Type B pancreatic cell (in vitro differentiated cells): ENCODE results near the gene FNDC1. TPM values are rescaled to one million over a fixed set of nuclear protein-coding genes. Genes with fewer than 3 reads are reported as not detected.
A peak's percentile ranks its signal among the peaks of the same experiment; 100 is the strongest.

Experiments used
- DNase-seq: peaks from one replicate; pipeline ENCODE4 v3.0.0; 2021; ENCODE audit warnings: mixed read lengths; ENCODE audit not compliant: unreplicated experiment; ENCODE audit errors: extremely low spot score
- H3K27ac Mint-ChIP-seq: 2 replicates; pipeline ENCODE4 v1.8.0; 2021; ENCODE audit warnings: mild to moderate bottlenecking, mixed read lengths
- H3K27me3 Mint-ChIP-seq: 2 replicates; pipeline ENCODE4 v1.8.0; 2021; ENCODE audit warnings: mixed read lengths
- H3K36me3 Mint-ChIP-seq: 2 replicates; pipeline ENCODE4 v1.8.0; 2021; ENCODE audit warnings: mixed read lengths
- H3K4me1 Mint-ChIP-seq: one replicate; pipeline ENCODE4 v1.8.0; 2021; ENCODE audit warnings: mixed read lengths; ENCODE audit not compliant: unreplicated experiment
- H3K4me3 Mint-ChIP-seq: 2 replicates; pipeline ENCODE4 v1.8.0; 2021; ENCODE audit warnings: mild to moderate bottlenecking, mixed read lengths
- H3K9me3 Mint-ChIP-seq: 2 replicates; pipeline ENCODE4 v1.8.0; 2021; ENCODE audit warnings: mixed read lengths
- total RNA-seq: library from RNA; stranded (reverse); gene quantifications from 2 replicates; pipeline ENCODE4 v1.2.1, GENCODE V29; 2021; ENCODE audit warnings: low replicate concordance
- TF ChIP-seq, protein P1 (sequence below): fragments of 200-600 bp; sonication (generic); conservative IDR thresholded peaks from 2 replicates; pipeline ENCODE4 v1.5.0; 2021; ENCODE audit warnings: antibody characterized with exemption, mild to moderate bottlenecking

Gene FNDC1
- total RNA-seq, 1 donor from 2014 or later: 1.7 TPM

DNA sequence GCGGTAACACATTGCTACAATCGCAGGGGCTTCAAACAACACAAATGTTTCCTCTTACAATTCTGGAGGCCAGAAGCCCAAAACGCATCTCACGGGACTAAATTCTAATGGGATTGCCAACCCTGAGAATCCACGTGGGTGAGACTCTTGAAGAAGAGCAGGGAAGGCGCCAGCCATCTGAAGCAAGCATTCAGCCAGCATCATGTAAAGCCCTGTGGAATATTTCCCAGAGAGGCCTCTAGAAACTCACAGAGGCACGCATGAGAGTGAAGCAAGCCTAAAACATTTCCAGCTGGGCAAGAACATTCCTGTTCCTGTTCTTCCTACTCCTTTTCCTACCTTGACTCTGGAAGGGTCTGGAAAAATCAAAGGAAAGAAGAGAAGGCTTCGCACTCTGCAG, 19.6 kb upstream of the FNDC1 start:
- TF ChIP-seq, protein P1, sequence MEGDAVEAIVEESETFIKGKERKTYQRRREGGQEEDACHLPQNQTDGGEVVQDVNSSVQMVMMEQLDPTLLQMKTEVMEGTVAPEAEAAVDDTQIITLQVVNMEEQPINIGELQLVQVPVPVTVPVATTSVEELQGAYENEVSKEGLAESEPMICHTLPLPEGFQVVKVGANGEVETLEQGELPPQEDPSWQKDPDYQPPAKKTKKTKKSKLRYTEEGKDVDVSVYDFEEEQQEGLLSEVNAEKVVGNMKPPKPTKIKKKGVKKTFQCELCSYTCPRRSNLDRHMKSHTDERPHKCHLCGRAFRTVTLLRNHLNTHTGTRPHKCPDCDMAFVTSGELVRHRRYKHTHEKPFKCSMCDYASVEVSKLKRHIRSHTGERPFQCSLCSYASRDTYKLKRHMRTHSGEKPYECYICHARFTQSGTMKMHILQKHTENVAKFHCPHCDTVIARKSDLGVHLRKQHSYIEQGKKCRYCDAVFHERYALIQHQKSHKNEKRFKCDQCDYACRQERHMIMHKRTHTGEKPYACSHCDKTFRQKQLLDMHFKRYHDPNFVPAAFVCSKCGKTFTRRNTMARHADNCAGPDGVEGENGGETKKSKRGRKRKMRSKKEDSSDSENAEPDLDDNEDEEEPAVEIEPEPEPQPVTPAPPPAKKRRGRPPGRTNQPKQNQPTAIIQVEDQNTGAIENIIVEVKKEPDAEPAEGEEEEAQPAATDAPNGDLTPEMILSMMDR: no peak
- H3K9me3 Mint-ChIP-seq: no peaks in the 10 kb centered on the region
- no peaks in the 10 kb centered on the region for H3K4me1 Mint-ChIP-seq
- DNase-seq: no peak
- H3K27ac Mint-ChIP-seq: no peak overlapping the region
- H3K4me3 Mint-ChIP-seq: no peak overlapping the region
- peaks cover 28% of the 10 kb centered on the region for H3K27me3 Mint-ChIP-seq
- no peaks in the 10 kb centered on the region for H3K36me3 Mint-ChIP-seq

DNA sequence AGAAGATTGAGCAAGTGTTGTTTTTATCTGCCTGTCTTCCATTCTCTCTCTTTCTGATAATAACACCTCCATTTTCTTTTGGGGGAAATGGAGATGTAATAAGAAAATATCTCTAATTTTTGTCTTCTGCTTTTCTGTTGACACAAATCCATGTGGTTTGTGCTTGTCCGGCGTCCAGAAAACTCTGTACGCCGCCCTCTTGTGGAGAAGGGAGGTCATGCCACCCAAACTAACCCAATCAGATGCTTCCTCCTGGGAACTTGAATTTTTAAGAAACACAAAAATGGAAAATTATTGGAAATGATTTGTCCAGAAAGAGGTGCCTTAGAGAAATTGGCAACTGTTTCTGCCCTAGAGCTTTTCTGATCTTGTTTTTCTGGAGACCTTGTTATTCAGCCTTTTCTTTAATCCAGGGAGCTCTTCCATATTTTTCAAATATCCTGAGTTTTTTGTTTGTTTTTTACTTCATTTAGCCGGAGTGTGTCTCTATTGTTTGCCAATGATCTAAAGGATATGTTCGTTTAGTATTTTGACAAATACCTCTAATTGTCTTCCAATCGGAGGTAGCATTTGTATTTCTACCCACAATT, 17.8 kb upstream of the FNDC1 start:
- Mint-ChIP-seq H3K27ac (no peak overlapping the region), H3K4me3 (no peak overlapping the region), H3K9me3 (peaks cover 4% of the 10 kb centered on the region), H3K36me3 (no peaks in the 10 kb centered on the region), H3K4me1 (no peaks in the 10 kb centered on the region), H3K27me3 (peaks cover 28% of the 10 kb centered on the region)
- TF ChIP-seq, protein P1: peak; percentile 91
- DNase-seq: no peak

DNA sequence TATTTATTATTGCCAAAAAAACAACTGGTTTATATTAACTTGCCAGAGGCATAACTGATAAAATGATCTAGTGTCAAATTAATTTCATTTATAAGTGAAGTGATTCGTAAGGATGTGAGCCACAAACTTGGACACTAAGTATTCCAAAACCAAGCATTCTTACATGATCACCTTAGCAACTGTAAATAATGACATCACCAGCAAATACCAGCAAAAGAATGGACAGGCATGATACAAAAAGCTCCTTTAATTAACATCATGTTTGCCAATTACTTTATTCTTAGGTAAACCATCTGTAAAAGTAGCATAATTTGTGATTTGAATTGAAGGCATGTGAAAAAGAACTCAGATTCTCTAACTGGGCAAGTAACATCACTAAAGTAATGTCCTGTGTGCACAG, 17.2 kb upstream of the FNDC1 start:
- DNase-seq: no peak
- Mint-ChIP-seq H3K36me3 (no peaks in the 10 kb centered on the region), H3K27me3 (peaks cover 24% of the 10 kb centered on the region), H3K4me1 (no peaks in the 10 kb centered on the region), H3K9me3 (peaks cover 6% of the 10 kb centered on the region), H3K4me3 (no peak overlapping the region), H3K27ac (no peak overlapping the region)
- TF ChIP-seq, protein P1: no peak

DNA sequence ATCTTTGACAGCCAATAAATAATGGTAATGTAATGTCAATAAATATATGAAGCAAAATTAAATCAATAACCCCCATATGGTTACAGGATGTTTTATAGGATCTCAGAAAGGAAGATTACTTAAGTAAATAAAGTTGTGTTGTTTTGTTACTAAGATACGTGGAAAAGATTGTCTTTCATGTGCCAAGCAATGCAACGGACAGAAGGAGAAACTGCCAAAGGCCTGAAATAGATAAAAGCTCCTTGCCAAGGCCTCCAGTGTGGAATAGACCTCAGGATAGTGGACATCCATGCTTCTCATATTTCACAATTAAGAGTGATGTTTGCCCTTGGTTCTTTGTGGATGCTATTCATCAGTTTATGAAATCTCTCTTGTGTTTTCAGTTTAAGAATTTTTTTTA, 16.4 kb upstream of the FNDC1 start:
- Mint-ChIP-seq H3K9me3 (peaks cover 10% of the 10 kb centered on the region), H3K4me1 (no peaks in the 10 kb centered on the region), H3K27me3 (peaks cover 26% of the 10 kb centered on the region), H3K36me3 (no peaks in the 10 kb centered on the region), H3K27ac (no peak overlapping the region), H3K4me3 (no peak overlapping the region)
- DNase-seq: no peak
- TF ChIP-seq, protein P1: no peak

DNA sequence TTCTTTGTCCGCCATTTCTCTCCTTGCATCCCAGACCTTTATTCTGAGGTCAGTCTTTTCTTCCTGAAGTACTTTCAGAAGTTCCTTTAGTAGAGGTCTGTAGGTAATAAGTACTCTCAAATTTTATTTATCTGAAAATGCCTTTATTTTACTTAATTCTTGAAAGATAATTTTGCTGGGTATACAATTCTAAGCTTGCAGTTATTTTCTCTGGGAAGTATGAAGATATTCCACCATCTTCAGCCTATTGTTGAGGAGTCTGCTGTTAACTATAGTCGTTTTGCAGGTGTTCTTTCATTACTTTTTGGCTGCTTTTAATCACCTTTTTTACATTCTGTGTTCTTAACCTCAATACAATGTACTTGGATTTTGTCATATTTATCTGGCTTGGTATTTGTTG, 13.5 kb upstream of the FNDC1 start:
- Mint-ChIP-seq H3K27ac (no peak overlapping the region), H3K9me3 (peaks cover 10% of the 10 kb centered on the region), H3K36me3 (no peaks in the 10 kb centered on the region), H3K4me1 (no peaks in the 10 kb centered on the region), H3K27me3 (peaks cover 12% of the 10 kb centered on the region), H3K4me3 (no peak overlapping the region)
- TF ChIP-seq, protein P1: no peak
- DNase-seq: no peak

DNA sequence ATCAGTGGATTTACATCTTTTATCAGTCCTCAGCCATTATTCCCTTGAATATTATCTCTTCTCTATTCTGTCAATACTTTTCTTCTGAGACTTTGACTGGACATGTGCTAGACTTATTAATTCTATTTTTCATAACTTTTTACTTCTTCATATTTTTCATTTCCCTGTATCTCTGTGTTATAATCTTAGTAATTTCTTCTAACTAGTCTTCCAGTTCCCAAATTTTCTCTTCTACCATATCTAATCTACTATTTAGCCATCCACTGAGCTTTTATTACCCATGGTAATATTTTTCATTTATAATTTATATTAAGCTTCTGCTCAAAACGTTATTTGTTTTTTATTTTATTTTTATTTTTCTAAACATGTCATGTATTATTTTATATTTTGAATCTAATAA, 13.1 kb upstream of the FNDC1 start:
- TF ChIP-seq, protein P1: no peak

More for the DNA sequence above, 13.1 kb upstream of the FNDC1 start:
- no peak overlapping the region for H3K4me3 Mint-ChIP-seq
- DNase-seq: no peak
- no peaks in the 10 kb centered on the region for H3K4me1 Mint-ChIP-seq
- no peaks in the 10 kb centered on the region for H3K36me3 Mint-ChIP-seq
- peaks cover 12% of the 10 kb centered on the region for H3K27me3 Mint-ChIP-seq
- H3K27ac Mint-ChIP-seq: no peak overlapping the region
- peaks cover 10% of the 10 kb centered on the region for H3K9me3 Mint-ChIP-seq
